NAMALWA (cell line): ENCODE measurements around the gene HOXB6.

Experiments
- DNase-seq: peaks from one replicate; pipeline ENCODE4 v3.0.0-alpha.2; 2015; ENCODE audit warnings: low spot score

The HOXB6 gene

DNA sequence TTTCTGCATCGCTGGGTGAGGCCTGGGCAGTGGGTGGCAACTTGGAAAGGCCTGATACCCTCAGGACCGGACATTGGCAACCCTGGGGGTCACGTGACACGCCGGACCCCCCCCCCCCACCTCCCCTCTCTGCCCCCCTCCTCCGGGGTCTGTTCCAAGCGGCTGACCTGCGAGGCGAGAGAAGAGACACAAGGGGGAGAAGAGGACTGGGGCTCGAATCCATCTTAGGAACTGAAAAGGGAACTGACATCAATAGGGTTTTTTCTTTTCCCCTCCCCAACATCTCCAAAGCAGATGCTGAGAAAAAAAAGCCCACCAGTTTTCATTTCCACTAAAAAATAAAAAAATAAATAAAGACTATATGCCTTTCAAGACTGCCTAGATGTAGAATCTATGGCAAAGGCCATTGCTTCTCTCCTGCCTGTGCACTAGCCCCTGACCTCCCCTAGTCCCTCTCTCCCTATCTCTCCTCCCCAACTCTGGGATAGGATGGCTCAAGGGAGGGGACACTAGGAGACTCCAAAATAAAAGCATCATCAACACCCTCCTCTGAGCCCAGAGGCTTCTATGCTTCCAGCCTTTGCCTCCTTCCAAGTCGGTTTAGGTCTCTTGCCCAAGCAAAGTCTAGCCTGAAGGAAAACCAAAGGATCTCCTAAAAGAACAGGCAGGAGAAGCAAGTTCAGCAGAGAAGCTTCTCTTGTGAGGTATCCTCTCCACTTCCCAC, 52.2 kb downstream of the HOXB6 start:
- no peak for DNase-seq

- DNase-seq: no peak
Measured at GRCh38 chr17:48551596-48552465, 53.0 kb downstream of the HOXB6 start.

DNA sequence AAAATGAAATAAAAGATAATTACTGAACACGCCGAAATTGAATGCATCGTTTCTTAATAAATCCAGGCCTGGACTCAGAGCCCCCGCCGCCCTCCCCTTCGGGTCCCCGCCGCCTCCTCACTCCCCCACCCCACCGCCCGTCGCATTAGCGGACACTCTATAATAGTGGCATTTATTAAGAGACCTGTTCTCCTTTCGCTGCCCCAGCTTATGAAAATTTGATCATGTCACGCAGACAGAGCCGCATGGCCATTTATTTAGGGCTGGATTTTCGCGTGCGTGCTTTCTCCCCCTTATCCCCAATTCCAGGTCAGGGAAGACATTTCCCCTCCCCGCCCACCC, 53.6 kb downstream of the HOXB6 start:
- DNase-seq: no peak

GRCh38 chr17:48550502-48551213, 54.1 kb downstream of the HOXB6 start:
- no peak for DNase-seq

DNA sequence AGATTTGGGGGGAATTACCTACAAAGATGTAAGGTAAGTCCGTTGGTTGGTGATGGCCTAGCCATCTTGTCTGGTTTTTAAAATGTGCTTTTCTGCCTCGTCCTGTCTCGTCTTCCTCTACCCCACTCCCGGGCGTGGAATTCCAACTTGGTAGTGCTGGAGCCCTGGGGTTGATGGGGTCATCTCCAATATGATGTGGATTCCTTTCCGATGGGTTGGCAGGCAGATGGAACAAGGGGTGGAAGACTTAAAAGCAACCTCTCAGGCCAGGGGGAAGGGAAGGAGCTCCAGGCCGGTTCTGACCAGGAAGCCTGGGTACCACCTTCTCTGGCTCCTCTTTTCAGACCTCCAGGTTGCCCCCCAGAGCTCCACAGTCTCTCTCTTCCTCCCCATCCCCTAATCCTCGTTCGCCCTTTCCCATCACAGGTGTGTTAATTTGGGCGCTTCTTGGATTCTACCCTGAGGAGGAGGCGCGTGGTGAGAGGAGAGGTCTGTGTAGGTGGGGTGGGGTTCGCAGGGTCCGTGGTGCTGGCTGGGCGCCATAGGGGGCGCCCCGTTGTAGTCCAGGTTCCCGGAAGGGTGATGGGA, 54.8 kb downstream of the HOXB6 start:
- DNase-seq: no peak

DNA sequence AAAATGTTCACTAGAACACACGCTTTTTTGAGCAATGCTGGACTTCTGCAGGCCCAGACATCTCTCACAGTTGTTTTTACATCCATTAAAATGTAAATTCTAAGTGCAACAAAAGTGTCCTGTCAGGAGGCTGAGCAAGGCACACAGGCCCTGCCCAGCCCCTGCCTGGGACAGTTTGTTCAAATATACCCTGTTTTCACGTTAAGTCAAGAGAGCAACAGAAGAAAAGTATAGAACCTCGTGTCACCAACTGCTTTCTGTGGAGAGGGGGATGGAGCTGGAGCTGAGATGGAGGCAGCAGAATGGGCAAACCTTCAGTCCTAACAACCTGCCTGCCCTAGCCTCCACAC, 55.5 kb downstream of the HOXB6 start:
- DNase-seq: no peak

- DNase-seq: no peak
Measured at GRCh38 chr17:48548523-48549280, 56.1 kb downstream of the HOXB6 start.

DNA sequence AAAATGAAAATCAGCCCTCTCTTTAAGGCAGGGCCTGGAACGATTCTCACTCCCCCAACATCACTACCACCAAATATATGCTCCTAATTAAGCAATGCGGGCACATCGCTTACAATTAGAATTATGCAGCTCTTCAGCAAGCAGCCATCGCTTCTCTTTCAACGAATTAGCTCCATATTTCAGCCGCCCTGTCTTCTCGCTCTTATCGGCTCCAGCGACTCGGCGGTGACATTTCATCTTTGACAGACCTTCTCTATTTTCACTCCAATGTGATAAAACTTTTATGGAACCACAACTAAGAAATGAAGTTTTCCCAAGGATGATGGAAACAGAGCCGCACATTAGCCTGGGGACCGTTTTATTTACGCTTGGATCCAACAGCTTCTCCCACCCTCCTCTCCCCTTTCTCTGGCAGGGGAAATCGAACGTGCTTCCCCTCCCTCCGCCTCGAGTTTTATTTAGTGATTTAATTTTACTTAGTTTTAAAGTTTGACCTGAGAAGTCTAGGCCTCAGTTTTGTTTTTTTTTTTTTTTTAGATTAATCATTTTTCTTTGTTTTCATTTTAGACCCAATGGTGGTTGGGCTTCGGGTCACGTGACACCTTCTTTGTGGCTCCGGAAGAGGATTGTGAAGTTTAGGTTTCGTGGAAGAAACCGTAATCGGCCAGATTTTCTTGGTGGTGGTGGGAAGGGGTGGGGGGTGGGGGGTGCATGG, 56.8 kb downstream of the HOXB6 start:
- DNase-seq: no peak

- no peak for DNase-seq
Measured at GRCh38 chr17:48546924-48547807, 57.6 kb downstream of the HOXB6 start.

DNA sequence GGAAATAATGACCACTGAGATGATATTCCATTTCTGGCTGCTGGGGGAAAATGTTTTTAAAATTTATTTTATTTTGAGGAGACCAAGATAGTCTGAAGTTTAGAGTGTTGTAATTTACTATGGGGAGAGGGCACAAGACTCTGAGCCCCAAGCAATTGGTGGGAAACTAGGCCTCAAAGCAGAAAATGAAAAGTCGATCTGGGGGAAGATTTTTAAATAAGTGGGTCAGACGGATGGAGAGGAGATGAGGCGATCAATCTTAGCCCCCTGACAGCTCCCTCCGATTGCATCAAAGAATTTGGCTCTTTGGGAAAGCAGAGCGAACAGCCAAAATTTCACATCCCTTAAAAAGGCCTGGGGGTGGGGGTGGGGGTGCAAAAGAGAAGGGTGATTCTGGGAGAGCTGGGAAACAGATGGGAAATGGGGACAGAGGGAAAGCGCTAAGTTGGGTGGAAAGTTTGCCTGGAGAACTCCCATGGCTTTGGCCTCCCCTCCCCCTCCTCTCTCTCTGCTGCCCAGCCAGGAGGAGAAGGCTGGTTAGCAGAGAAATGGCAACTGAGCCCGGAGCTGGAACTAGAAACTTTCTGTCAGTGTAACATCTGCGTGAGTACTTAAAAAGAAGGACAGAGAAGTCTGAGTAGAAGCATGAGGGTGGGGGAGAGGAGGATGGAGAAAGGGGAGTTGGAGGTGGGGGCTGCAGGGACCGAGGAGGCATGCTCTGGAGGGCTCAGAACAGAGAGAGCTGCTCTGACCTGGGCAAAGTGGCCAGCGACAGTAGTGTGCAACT, 58.5 kb downstream of the HOXB6 start:
- DNase-seq: no peak
